ENCODE measurements around the gene GABRB3. TPM values are rescaled to one million over a fixed set of nuclear protein-coding genes. Genes with fewer than 3 reads are reported as not detected.

The GABRB3 gene
- total and polyA plus RNA-seq, 2 donors (not counting 3 experiments of a cell fraction or from before 2014, with no cell fraction given) = 0.03 TPM; not detected in 1

GRCh38 chr15:26771578-26772153 lies 1.2 kb downstream of the GABRB3 start:
- no peak overlapping the region for H3K4me2 ChIP-seq (ENCODE audit: insufficient read depth, low read length)
- H3K9me3 ChIP-seq (replicated peaks; ENCODE audit: control insufficient read depth, insufficient read depth, low read length) = no peaks in the 10 kb centered on the region
- no peaks in the 10 kb centered on the region for H3K9me1 ChIP-seq (replicated peaks; ENCODE audit: control insufficient read depth, extremely low read depth, insufficient read depth, low read length)
- H3K27me3 ChIP-seq (ENCODE audit: control insufficient read depth in 2 of 2, insufficient read depth in 2 of 2, low read length in 2 of 2) = peaks cover 7 to 15% of the 10 kb centered on the region in 2 experiments
- H3K4me1 ChIP-seq (ENCODE audit: control insufficient read depth, extremely low read depth, insufficient read depth, low read length) = no peaks in the 10 kb centered on the region
- H3K27ac ChIP-seq (ENCODE audit: insufficient read depth, low read depth, low read length) = no peak overlapping the region
- no peak for DNase-seq (ENCODE audit: low read depth, low spot score)
- no peak overlapping the region for H2AFZ ChIP-seq (ENCODE audit: low read depth, low read length)
- dilution Hi-C loops (cut with MboI; ENCODE audit: extremely low pct_ligation_motif_present, low sequenced_read_pairs) (no loop called here), intact Hi-C loops (cut with micrococcal nuclease) (no loop called here)
- no TSS peak for BruUV-seq (replicated peaks)
- CTCF ChIA-PET = no interaction called here
- H3K4me3 ChIP-seq (replicated peaks in 1 of 3; ENCODE audit: insufficient read depth in 1 of 3, low read depth in 1 of 3, low read length in 3 of 3) = no peak overlapping the region
- TF ChIP-seq GATA2 (IDR thresholded peaks at IDR 0.05; ENCODE audit: insufficient read depth, insufficient read length, low read depth, low read length) = no peak
- TF ChIP-seq POLR2A (IDR thresholded peaks at IDR 0.05; ENCODE audit: low read depth, low read length) = no peak
- no peak for TF ChIP-seq MAX (IDR thresholded peaks at IDR 0.05; ENCODE audit: insufficient read depth, insufficient read length)
- no peak for TF ChIP-seq EZH2 (IDR thresholded peaks at IDR 0.05; ENCODE audit: borderline replicate concordance, low read depth, low read length, severe bottlenecking)
- no peak for TF ChIP-seq JUN (IDR thresholded peaks at IDR 0.05; ENCODE audit: borderline replicate concordance, insufficient read depth, insufficient read length, low read depth)
- TF ChIP-seq POLR2AphosphoS5 (IDR thresholded peaks at IDR 0.05; ENCODE audit: insufficient read depth, low read depth, low read length) = no peak
- TF ChIP-seq FOS (IDR thresholded peaks at IDR 0.05; ENCODE audit: borderline replicate concordance, insufficient read depth, low read length) = no peak
- TF ChIP-seq MYC (IDR thresholded peaks at IDR 0.05; ENCODE audit: low read depth, low read length) = no peak
- no peak for TF ChIP-seq CTCF (IDR thresholded peaks at IDR 0.05; ENCODE audit: extremely low read depth in 1 of 2, insufficient read depth in 1 of 2, low read depth in 1 of 2, low read length in 2 of 2)
- no peak for FAIRE-seq
- H3K36me3 ChIP-seq (ENCODE audit: control insufficient read depth in 2 of 2, extremely low read depth in 1 of 2, insufficient read depth in 2 of 2, low read length in 2 of 2) = no peaks in the 10 kb centered on the region
- H3K79me2 ChIP-seq (ENCODE audit: control insufficient read depth, insufficient read depth, low read length) = no peaks in the 10 kb centered on the region
- POLR2A ChIA-PET = no interaction called here
- no peaks in the 10 kb centered on the region for H4K20me1 ChIP-seq (replicated peaks; ENCODE audit: control insufficient read depth, extremely low read depth, insufficient read depth, low read length)
- H3K9ac ChIP-seq (replicated peaks; ENCODE audit: extremely low read depth, insufficient read depth, low read length) = no peak overlapping the region

Data from endothelial cell of umbilical vein (primary cell).